GM19043 (cell line): ENCODE data around the gene LCOR.
A peak's percentile ranks its signal among the peaks of the same experiment; 100 is the strongest.
"Not testable (repeated sequence)": the region's sequence is repeated elsewhere in the genome, so short reads cannot be mapped to it uniquely, and the experiment has no call there.

ENCODE experiments used
- ATAC-seq: cut with Tn5 transposase; IDR thresholded peaks from one replicate; pipeline ENCODE4 v1.9.1; 2021; ENCODE audit warnings: low read depth; ENCODE audit not compliant: unreplicated experiment

LCOR gene

DNA sequence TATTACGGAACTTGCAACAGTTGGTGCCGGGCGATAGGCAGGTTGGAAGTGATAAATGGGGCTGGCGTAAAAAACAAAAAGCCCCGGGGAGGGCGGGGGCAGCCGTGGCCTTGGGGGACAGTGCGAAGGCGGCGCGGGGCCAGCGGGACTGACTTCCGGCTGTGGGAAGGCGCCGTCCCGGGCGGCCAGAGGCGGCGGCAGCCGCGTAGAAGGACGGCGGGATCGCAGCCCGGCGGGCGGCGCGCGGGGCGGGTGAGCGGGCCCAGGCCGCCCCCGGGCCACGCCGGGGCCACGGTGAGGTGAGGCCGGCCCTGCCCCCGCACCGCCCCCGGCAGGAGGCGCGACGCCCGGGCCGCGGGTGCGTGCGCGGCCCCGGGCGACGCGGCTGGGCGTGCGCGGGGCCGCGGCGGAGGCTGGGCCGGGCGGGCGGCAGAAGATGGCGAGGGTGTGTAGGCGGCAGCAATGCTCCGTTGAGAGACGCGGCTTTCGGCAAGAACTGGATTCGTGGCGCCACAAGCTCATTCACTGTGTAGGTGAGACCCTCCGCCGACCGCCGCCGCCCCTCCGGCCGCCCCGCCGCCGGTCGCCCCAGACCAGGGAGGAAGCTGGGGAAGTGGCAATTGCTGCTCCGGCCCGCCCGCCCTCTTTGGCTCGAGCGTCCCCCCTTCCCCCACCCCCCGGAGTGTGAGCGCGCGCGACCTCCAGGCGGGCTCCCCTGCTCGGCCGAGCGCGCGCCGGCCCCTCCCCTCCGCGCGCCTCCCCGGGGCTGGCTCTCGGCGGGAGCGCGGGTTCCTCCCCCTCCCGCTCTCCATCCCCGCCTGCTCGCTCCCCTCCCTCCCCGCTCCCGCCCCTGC, at the start of gene LCOR:
LCOR (plus strand) TSS at position 432 of the 854 bp plus-strand sequence. CDS start 116,760 bp downstream, outside the sequence.
- peak; percentile 52 for ATAC-seq

- ATAC-seq = no peak
Observed at GRCh38 chr10:96784253-96784652, 47.8 kb upstream of the LCOR start.

DNA sequence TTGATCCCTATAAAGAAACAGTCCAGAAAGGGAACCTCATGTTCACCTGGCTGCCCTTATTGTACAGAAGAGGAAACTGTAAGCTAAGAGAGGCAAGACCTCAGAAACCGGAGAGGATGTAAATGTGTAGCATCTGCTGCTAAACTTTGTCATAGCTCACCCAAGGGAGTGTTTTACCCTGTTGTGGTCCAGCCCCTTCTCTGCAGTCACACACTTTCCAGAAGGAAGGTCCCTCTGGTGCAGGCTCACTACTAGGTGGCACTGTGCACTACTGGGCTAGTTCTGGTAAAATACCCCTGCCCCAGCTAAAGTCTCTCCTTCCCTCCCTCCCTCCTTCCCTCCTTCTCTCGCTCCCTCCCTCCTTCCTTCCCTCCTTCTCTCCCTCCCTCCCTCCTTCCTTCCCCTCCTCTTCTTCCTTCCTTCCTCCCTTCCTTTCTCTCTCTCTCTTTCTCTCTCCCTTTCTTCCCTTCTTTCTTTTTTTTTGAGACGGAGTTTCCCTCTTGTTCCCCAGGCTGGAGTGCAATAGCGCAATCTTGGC, 42.5 kb upstream of the LCOR start:
- no peak for ATAC-seq

GRCh38 chr10:96791902-96792301, 40.2 kb upstream of the LCOR start:
- ATAC-seq = no peak

- ATAC-seq = no peak
Observed at GRCh38 chr10:96794836-96795733, 37.0 kb upstream of the LCOR start.

DNA sequence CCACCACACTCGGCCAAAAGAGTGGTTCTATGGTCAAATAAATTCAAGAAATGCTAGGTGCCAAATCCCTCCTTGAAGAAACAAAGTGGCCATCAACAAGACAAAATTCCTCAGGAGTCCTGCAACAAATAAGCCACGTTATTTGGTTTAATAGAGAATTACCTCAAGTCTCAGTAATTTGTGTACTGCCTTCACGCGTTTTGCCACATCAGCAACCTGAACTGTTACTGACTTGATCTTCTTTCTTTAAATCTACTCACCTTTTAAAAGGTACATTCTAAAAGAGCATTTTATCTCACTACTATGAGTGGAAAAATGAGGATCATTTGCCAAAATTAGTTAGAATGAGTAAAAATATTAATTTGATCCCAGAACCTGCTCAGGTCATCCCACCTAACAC, 34.6 kb upstream of the LCOR start:
- ATAC-seq = no peak

DNA sequence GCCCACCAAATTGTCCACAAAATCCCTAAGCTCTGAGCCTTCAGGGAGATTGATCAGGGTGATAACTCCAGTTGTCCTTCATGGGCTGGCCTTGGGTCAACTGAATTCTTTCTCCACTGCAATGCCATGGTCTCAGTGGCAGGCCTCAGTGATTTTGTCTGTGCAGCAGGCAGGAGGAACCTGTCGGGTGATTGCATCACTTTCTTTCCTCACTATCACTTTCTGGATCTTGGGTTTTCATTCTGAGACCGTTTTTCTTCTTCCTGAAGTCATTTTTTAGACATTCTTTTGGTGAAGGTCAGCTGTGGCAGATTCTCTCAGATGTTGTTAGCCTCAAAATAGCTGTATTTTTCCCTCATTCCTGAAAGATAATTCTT, 28.8 kb upstream of the LCOR start:
- ATAC-seq = no peak

DNA sequence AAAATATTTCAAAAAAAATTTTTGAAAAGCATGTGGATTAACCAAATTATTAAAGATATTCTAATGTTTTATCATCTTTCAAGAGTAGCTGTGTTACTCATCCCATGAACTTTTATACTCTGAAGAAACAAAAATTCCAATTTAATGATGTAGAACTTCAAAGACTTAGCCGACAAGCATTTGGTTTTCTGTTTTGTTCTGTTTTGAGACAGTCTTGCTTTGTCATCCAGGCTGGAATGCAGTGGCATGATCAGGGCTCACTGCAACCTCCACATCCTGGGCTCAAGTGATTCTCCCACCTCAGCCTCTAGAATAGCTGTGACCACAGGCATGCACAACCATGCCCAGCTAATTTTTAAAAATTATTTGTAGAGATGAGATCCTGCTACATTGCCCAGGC, 17.8 kb upstream of the LCOR start:
- ATAC-seq = no peak

GRCh38 chr10:96818971-96819370, 13.1 kb upstream of the LCOR start:
- not testable (repeated sequence) for ATAC-seq

DNA sequence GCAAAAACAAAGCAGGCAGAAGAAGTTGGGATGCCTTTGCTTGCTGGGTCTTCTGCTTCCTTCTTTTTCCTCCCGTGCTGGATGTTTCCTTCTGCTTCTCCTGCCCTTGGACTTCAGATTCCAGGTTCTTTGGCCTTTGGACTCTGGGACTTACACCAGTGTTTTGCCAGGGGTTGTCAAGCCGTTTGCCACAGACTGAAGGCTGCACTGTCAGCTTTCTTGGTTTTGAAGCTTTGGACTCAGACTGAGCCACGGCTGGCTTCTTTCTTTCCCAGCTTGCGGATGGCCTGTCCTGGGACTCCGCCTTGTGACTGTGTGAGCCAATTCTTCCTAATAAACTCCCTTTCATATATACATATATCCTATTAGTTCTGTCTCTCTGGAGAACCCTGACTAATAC, 11.3 kb upstream of the LCOR start:
- ATAC-seq = no peak

DNA sequence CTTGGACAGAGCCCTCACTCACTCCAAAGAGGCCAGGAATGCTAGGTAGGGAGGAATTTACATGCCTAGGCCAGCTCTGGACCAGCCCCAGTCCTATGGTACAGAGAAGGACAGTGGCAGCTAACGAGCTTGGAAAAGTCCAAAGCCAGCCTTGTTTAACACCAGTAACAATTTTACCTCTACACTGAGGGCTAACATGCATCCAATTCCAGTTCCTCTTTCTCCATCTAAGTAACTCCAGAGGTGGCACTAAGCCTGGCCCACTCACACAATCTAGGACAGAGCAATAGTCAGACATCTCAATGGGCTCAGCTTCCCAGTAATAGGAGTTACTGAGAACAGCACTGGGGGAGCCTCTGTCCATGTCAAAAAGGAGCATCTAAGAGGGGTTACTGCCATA, 5.7 kb upstream of the LCOR start:
- ATAC-seq = no peak

DNA sequence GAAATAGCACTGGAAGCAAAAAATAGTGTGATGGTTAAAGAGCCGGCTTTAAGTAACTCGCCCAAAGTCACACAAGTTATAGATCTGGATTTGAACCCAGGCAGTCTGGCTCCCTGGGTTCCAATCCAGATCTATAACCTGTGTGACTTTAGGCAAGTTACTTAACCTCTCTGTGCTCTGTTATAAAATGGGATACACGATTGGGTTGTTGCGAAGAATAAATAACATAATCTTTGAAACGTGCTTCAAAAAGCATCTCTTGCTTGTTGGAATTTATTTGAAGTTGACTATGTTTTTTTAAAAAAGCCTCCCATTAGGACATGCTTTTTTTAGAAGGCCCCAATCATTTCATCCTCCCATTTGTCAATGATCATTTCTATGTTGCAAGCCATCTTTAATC, 3.5 kb upstream of the LCOR start:
- ATAC-seq = no peak

- ATAC-seq = no peak
Observed at GRCh38 chr10:96829029-96829773, 2.9 kb upstream of the LCOR start.

- ATAC-seq = no peak
Observed at GRCh38 chr10:96830511-96831199, 1.4 kb upstream of the LCOR start.

GRCh38 chr10:96831200-96831866, 765 bp upstream of the LCOR start:
- ATAC-seq = no peak

GRCh38 chr10:96832721-96833219, 672 bp downstream of the LCOR start:
- peak; percentile 56 for ATAC-seq

DNA sequence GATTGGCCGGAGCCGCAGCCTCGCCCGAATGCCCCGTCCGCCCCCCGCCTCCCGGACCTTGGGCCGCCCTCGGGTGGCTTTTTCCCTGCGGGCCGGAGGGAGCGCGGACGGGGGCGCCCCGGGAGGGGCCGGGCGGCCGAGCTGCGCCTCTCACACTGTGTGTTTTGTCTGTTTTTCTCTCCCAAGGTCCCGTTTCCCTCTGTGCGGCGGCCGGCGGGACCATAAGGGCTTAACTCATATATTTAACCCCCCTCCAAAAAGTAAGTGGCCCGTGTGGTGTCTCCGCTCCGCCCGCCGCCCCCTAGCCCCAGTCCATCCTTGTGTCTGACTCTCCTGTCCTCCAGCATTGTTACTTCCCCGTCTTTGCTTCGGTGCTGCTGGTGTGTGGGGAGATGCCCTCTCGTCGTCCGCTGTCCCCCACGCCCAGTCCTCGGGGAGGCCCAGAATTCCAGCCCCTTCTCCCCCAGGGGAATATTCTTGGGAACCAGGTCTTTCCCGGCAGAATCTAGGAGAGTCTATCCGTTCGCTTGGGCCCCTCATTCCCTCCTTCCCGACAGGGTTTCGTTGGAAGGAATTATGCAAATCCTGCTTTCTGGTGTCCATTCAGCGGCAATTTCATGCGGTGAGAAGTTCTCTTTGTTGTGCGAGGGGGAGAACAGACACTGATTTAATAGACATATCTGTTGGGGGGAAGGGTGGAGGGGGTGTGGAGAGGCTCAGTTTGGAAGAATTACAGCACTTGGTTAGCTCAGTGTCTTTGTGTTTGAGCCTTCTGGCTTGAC, 1.3 kb downstream of the LCOR start:
- peak; percentile 2 for ATAC-seq

GRCh38 chr10:96834120-96834519, 2.0 kb downstream of the LCOR start:
- ATAC-seq = no peak

DNA sequence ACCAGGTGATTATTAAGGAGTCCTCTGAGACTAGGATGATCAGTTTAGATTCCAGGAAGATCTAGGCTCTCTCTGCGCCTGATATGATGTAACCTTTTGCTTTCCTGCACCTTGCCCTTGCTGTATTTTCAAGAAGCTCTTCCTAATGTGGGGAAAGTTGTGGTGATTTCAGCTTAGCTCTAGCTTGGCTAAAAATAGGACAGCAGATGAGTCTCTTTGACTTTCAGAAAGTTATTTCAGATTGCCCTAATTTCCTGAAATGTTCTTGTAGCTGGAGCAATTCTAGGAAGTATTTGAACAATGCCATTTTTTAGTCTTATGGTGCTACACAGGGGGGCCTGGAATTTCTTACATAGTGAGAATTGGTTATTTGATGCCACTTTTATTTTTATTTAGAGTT, 3.8 kb downstream of the LCOR start:
- no peak for ATAC-seq
